Measurements from ENCODE around the gene SLC36A4. TPM values are rescaled to one million over a fixed set of nuclear protein-coding genes. Genes with fewer than 3 reads are reported as not detected.
"Not testable (repeated sequence)": the region's sequence is repeated elsewhere in the genome, so short reads cannot be mapped to it uniquely, and the experiment has no call there.

Gene SLC36A4
- total RNA-seq, 1 donor from 2014 or later, result 38.1 TPM

DNA sequence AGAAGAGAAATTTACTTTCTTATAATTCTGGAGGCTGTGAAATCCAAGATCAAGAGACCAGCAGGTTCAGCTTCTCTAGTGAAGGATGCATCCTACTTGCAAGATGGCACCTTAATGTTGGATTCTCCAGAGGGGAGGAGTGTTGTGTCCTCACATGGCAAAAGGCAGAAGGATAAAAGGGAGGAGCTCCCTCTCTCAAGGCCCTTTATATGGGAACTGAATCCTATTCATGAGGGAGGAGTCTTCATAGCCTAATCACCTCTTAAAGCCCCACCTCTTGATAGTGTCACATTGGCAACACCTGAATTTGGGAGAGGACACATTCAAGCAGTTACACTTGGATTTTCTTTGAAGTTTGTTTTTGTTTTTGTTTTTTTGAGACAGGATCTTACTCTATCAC is 79.5 kb downstream of the SLC36A4 start:
- no peak for DNase-seq

GRCh38 chr11:93117565-93117964 is 80.2 kb downstream of the SLC36A4 start:
- no peak for DNase-seq

- DNase-seq, result no peak
Measured at GRCh38 chr11:93116641-93117441, 81.0 kb downstream of the SLC36A4 start.

GRCh38 chr11:93114304-93114703 is 83.5 kb downstream of the SLC36A4 start:
- DNase-seq, result no peak

GRCh38 chr11:93113824-93114223 is 84.0 kb downstream of the SLC36A4 start:
- no peak for DNase-seq

GRCh38 chr11:93111147-93111546 is 86.6 kb downstream of the SLC36A4 start:
- not testable (repeated sequence) for DNase-seq

GRCh38 chr11:93100211-93100610 is 97.6 kb downstream of the SLC36A4 start:
- no peak for DNase-seq

- no peak for DNase-seq
Measured at GRCh38 chr11:93099806-93100205, 98.0 kb downstream of the SLC36A4 start.

Small RNA genes within 50 kb of the gene (small RNA-seq; reads per million reads assigned to genes)
- not detected for gene AP003072.1

Other genes with a start within 250 kb of the SLC36A4 start
- gene MTNR1B, start 228.3 kb downstream of the SLC36A4 start, total RNA-seq, result not detected
- 0.16 TPM for gene DEUP1, start 132.8 kb upstream of the SLC36A4 start, total RNA-seq